ENCODE measurements around the gene KLK3. TPM values are rescaled to one million over a fixed set of nuclear protein-coding genes. Genes with fewer than 3 reads are reported as not detected.

Gene KLK3
- total and polyA plus RNA-seq, 2 of the 8 experiments (the other 6 are each of a cell fraction or from before 2014, with no cell fraction given), result 0.08 TPM; not detected in 1

- no peaks in the 10 kb centered on the region for H3K79me1 ChIP-seq (ENCODE audit: low read depth, low read length)
- H3K18ac ChIP-seq (ENCODE audit: extremely low read depth, low read length), result no peak within 1 kb of the TSS
- no peak within 1 kb of the TSS; a peak in 1 of 7 replicates for H3K9ac ChIP-seq (replicated peaks in 1 of 4; ENCODE audit: extremely low read depth in 1 of 4, low read depth in 3 of 4, low read length in 3 of 4)
- H3K4me2 ChIP-seq (ENCODE audit: insufficient read depth in 1 of 2, low read depth in 2 of 2, low read length in 2 of 2), result no peak within 1 kb of the TSS
- no peak within 1 kb of the TSS for H2BK5ac ChIP-seq (ENCODE audit: low read depth, low read length)
- H3K4me1 ChIP-seq (replicated peaks in 1 of 4; ENCODE audit: control insufficient read depth in 3 of 4, insufficient read depth in 4 of 4, low read length in 3 of 4), result peaks cover 0 to 12% (median 3%) of the 10 kb centered on the region in 4 experiments; a peak in 3 of 7 replicates
- ChIA-PET POLR2A (ENCODE audit: partially characterized antibody) (interaction anchor here (1.1 to 3.6 kb wide), 3 partner anchors 52 to 77 kb away, joined by 3 to 16 read pairs (median 4); no protein-coding TSS in a partner anchor), CTCF (ENCODE audit: partially characterized antibody) (interaction anchor here (0.8 to 1.5 kb wide), 3 partner anchors 22 to 49 kb away, joined by 3 to 5 read pairs (median 3); no protein-coding TSS in a partner anchor)
- no peaks in the 10 kb centered on the region; a peak in 1 of 4 replicates for H3K9me3 ChIP-seq (ENCODE audit: insufficient read depth in 2 of 2, low read depth in 1 of 2, low read length in 1 of 2)
- no peak within 1 kb of the TSS for H3K4me3 ChIP-seq (ENCODE audit: extremely low read depth in 1 of 4, insufficient read depth in 2 of 4, low read depth in 3 of 4, low read length in 4 of 4)
- H2AFZ ChIP-seq (ENCODE audit: low read length), result no peak within 1 kb of the TSS
- no peaks in the 10 kb centered on the region for H3K36me3 ChIP-seq (ENCODE audit: control insufficient read depth in 2 of 4, insufficient read depth in 4 of 4, low read length in 3 of 4)
- 97% methylated on average over 2 of the region's 3 CpGs; no CpG with 5 or more reads in 1 of the 2 experiments for WGBS, 2 experiments (ENCODE audit: extremely low coverage in 1 of 2, insufficient coverage in 1 of 2, insufficient read length in 1 of 2, insufficient replicate concordance in 2 of 2, low coverage in 1 of 2, low lambda C conversion rate in 2 of 2, missing lambda C conversion rate in 1 of 2)
- no peaks in the 10 kb centered on the region for H4K20me1 ChIP-seq (replicated peaks in 1 of 2; ENCODE audit: control insufficient read depth in 1 of 2, insufficient read depth in 2 of 2, low read length in 2 of 2)
- H2AK5ac ChIP-seq (ENCODE audit: low read depth, low read length), result no peak within 1 kb of the TSS
- no peak within 1 kb of the TSS for H4K5ac ChIP-seq (ENCODE audit: insufficient read length, low read depth, low read length)
- no peak within 1 kb of the TSS for H3K27ac ChIP-seq (ENCODE audit: low read depth, low read length)
- FAIRE-seq, result no peak
- no peak within 1 kb of the TSS for H2BK15ac ChIP-seq (ENCODE audit: low read length)
- H3K56ac ChIP-seq (replicated peaks; ENCODE audit: insufficient read length, low read depth, low read length), result no peak within 1 kb of the TSS
- peaks cover 0 to 3% (median 1%) of the 10 kb centered on the region in 4 experiments; a peak in 4 of 7 replicates for H3K27me3 ChIP-seq (replicated peaks in 1 of 4; ENCODE audit: control insufficient read depth in 3 of 4, extremely low read depth in 1 of 4, insufficient read depth in 3 of 4, low read length in 3 of 4)
- peaks cover 5% of the 10 kb centered on the region; the same call in 1 of the 2 replicates for H3K23me2 ChIP-seq (ENCODE audit: low read depth, low read length)
- no peak within 1 kb of the TSS for H4K91ac ChIP-seq (replicated peaks; ENCODE audit: insufficient read length, low read length)
- TF ChIP-seq SIN3A (conservative IDR thresholded peaks at IDR 0.05 in 1 of 2, IDR thresholded peaks at IDR 0.05 in 1 of 2; ENCODE audit: low read depth in 1 of 2, low read length in 2 of 2), result no peak
- TF ChIP-seq CHD1 (IDR thresholded peaks at IDR 0.05; ENCODE audit: low read depth, low read length), result no peak
- no peak for TF ChIP-seq TAF7 (optimal IDR thresholded peaks at IDR 0.05; ENCODE audit: borderline replicate concordance, low read depth, low read length)
- TF ChIP-seq, protein P1, sequence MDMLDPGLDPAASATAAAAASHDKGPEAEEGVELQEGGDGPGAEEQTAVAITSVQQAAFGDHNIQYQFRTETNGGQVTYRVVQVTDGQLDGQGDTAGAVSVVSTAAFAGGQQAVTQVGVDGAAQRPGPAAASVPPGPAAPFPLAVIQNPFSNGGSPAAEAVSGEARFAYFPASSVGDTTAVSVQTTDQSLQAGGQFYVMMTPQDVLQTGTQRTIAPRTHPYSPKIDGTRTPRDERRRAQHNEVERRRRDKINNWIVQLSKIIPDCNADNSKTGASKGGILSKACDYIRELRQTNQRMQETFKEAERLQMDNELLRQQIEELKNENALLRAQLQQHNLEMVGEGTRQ (IDR thresholded peaks at IDR 0.05; ENCODE audit: low read length), result no peak
- no peak for TF ChIP-seq SP4 (IDR thresholded peaks at IDR 0.05; ENCODE audit: low read length)
- no peak for TF ChIP-seq CBX5 (IDR thresholded peaks at IDR 0.05; ENCODE audit: low read depth, low read length)
- no peak for TF ChIP-seq RNF2 (IDR thresholded peaks at IDR 0.05; ENCODE audit: borderline replicate concordance, low read depth, low read length, missing control alignments, poor library complexity, severe bottlenecking)
- no peak for TF ChIP-seq RBBP5 (IDR thresholded peaks at IDR 0.05; ENCODE audit: borderline replicate concordance, low read depth, low read length)
- TF ChIP-seq GTF2F1 (IDR thresholded peaks at IDR 0.05; ENCODE audit: borderline replicate concordance, low read depth, low read length), result no peak
- no peak within 1 kb of the TSS for H4K8ac ChIP-seq (ENCODE audit: extremely low read depth, insufficient read depth, low read length)
- H3K4ac ChIP-seq (replicated peaks; ENCODE audit: insufficient read length, low read depth, low read length), result no peak within 1 kb of the TSS
- no peak within 1 kb of the TSS for H3K14ac ChIP-seq (ENCODE audit: insufficient read length)
- no peaks in the 10 kb centered on the region for H3K79me2 ChIP-seq (ENCODE audit: control insufficient read depth in 1 of 2, insufficient read depth in 2 of 2, low read length in 2 of 2)
- no peak within 1 kb of the TSS for H2BK12ac ChIP-seq (ENCODE audit: low read depth, low read length)
- H2BK20ac ChIP-seq (ENCODE audit: low read length), result no peak within 1 kb of the TSS
- no peak for DNase-seq (ENCODE audit: low read depth in 1 of 2, low spot score in 2 of 2)
- no peak within 1 kb of the TSS for H2BK120ac ChIP-seq (replicated peaks; ENCODE audit: low read depth, low read length)
- no peak within 1 kb of the TSS for H3K23ac ChIP-seq (ENCODE audit: insufficient read length)
Observed at GRCh38 chr19:50873056-50873455, 18.3 kb downstream of the KLK3 start, which contains the start of gene KLK2. KLK2 (plus strand) TSS chr19:50873439; CDS start chr19:50873474, 35 bp downstream.

Measured in H1 (cell line).